Thoracic aorta endothelial cell (primary cell): ENCODE results near the gene NAA38. TPM values are rescaled to one million over a fixed set of nuclear protein-coding genes. Genes with fewer than 3 reads are reported as not detected.
A peak's percentile ranks its signal among the peaks of the same experiment; 100 is the strongest.

ENCODE experiments used
- small RNA-seq: library from RNA; depleted of rRNA; stranded (forward); fragments of <200 nt; gene quantifications from one replicate; pipeline ENCODE3, GENCODE V24; 2012
- total RNA-seq: library from RNA; depleted of rRNA; stranded (reverse); fragments of >200 nt; gene quantifications from 2 replicates; pipeline ENCODE4 v1.2.3, GENCODE V29; 2012

NAA38 gene, protein sequence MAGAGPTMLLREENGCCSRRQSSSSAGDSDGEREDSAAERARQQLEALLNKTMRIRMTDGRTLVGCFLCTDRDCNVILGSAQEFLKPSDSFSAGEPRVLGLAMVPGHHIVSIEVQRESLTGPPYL
- total RNA-seq = 53.8 and 65.8 TPM in 2 replicates

DNA sequence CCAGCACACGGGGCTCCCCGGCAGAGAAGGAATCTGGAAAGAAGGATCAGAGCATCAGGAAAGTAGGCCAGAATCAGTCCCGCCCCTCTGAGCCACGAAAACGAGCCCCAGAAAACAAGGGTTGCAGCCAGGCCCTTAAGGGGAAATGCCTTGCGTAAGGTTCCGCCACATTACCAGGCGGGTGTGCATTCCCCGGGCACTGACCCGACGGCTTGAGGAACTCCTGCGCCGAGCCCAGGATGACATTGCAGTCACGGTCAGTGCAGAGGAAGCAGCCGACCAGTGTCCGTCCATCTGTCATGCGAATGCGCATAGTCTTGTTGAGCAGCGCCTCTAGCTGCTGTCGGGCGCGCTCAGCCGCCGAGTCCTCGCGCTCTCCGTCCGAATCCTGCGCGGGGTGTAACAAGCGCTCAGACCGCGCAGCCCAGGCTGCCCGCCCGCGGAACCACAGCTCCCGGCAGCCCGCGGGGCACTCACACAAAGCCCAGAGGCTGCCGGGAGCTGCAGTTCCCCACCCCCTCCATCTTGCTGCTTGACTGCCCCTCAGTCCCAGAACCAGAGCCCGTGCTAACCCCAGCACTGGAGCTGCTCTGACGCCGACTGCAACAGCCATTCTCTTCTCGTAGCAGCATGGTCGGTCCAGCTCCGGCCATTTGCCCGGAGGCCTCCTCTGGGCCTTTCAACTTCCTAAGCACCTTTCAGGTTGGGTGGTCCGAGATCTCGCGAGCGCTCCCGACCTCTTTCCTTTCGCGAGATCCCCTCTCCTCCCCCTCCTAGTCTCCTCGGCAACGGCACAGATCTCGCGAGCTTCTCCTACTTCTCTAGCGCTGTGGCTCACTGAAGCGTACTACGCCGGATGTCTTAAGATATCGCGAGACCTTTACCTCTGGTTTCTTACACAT, at the start of gene NAA38:
Gene NAA38 (minus strand): TSS at position 749 of the 902 bp plus-strand sequence. CDS start 96 bp downstream, at position 653.

GRCh38 chr17:7888184-7888920, 31.0 kb upstream of the NAA38 start, which contains the start of gene CHD3:
Gene CHD3 (plus strand): TSS chr17:7888789. CDS start chr17:7889001, 212 bp downstream.

GRCh38 chr17:7857713-7858521, 558 bp upstream of the NAA38 start, which contains the start of gene CYB5D1:
Gene CYB5D1 (plus strand): TSS chr17:7858003. CDS start chr17:7858135, 132 bp downstream.

GRCh38 chr17:7854851-7855659, 2.3 kb downstream of the NAA38 start, which contains the start of gene TMEM88:
Gene TMEM88 (plus strand): TSS chr17:7855066. CDS start chr17:7855075, 9 bp downstream.

GRCh38 chr17:7833795-7834541, 23.4 kb downstream of the NAA38 start, which contains the start of gene KDM6B:
Gene KDM6B (plus strand): TSS chr17:7834217. CDS start chr17:7845555, 11,338 bp downstream.

Small RNA genes lying within 50 kb of the gene (small RNA-seq; reads per million reads assigned to genes)
- gene SCARNA21 = 5.8 reads per million, percentile 84 among the genes with 10 or more reads in this experiment

Other genes with a start within 250 kb of the NAA38 start
- 30.5 and 33.8 TPM in 2 replicates for gene FXR2, start 242.7 kb downstream of the NAA38 start, total RNA-seq
- 21.8 and 24.5 TPM in 2 replicates for gene SAT2, start 229.7 kb downstream of the NAA38 start, total RNA-seq
- not detected in 2 replicates for gene SHBG, start 227.4 kb downstream of the NAA38 start, total RNA-seq
- not detected in 2 replicates for gene ATP1B2, start 206.6 kb downstream of the NAA38 start, total RNA-seq
- gene TP53, start 170.1 kb downstream of the NAA38 start, total RNA-seq = 84.7 and 89.0 TPM in 2 replicates
- 14.0 and 18.1 TPM in 2 replicates for gene WRAP53, start 169.1 kb downstream of the NAA38 start, total RNA-seq
- gene EFNB3, start 152.4 kb downstream of the NAA38 start, total RNA-seq = 0.36 and 0.53 TPM in 2 replicates
- gene DNAH2, start 139.8 kb downstream of the NAA38 start, total RNA-seq = 0.36 TPM in 1 of 2 replicates, not detected in the other
- gene KDM6B, start 23.3 kb downstream of the NAA38 start, total RNA-seq = 5.3 and 8.9 TPM in 2 replicates
- 6.5 and 32.5 TPM in 2 replicates for gene TMEM88, start 2.5 kb downstream of the NAA38 start, total RNA-seq
- 10.1 and 13.9 TPM in 2 replicates for gene CYB5D1, start 444 bp upstream of the NAA38 start, total RNA-seq
- gene CHD3, start 31.2 kb upstream of the NAA38 start, total RNA-seq = 87.8 and 102 TPM in 2 replicates
- gene RNF227, start 58.7 kb upstream of the NAA38 start, total RNA-seq = 0.80 and 2.2 TPM in 2 replicates
- 0.72 and 1.2 TPM in 2 replicates for gene KCNAB3, start 72.3 kb upstream of the NAA38 start, total RNA-seq
- 45.9 and 46.4 TPM in 2 replicates for gene TRAPPC1, start 74.4 kb upstream of the NAA38 start, total RNA-seq
- 21.4 and 28.9 TPM in 2 replicates for gene CNTROB, start 74.6 kb upstream of the NAA38 start, total RNA-seq
- gene GUCY2D, start 145.1 kb upstream of the NAA38 start, total RNA-seq = not detected in 2 replicates
- gene ALOX15B, start 181.5 kb upstream of the NAA38 start, total RNA-seq = not detected in 2 replicates
- gene ALOX12B, start 230.2 kb upstream of the NAA38 start, total RNA-seq = not detected in 2 replicates